H1 (cell line): ENCODE data around the gene LTA4H. TPM values are rescaled to one million over a fixed set of nuclear protein-coding genes. Genes with fewer than 3 reads are reported as not detected.

Source experiments
- CTBP2 ChIP-seq: IDR thresholded peaks from 2 replicates; pipeline ENCODE4 v1.7.0; 2011; ENCODE audit warnings: borderline replicate concordance, mild to moderate bottlenecking, moderate library complexity, mixed read lengths, low read length; ENCODE audit not compliant: insufficient read depth, insufficient read length
- EZH2 ChIP-seq: fragments of 200-600 bp; sonication (generic); IDR thresholded peaks from 2 replicates; pipeline ENCODE4 v1.7.1; 2012; ENCODE audit warnings: low read depth, mild to moderate bottlenecking, moderate library complexity, low read length, inconsistent platforms; ENCODE audit not compliant: severe bottlenecking
- KDM5A ChIP-seq: fragments of 200-600 bp; IDR thresholded peaks from 2 replicates; pipeline ENCODE4 v1.7.1; 2012; ENCODE audit warnings: mild to moderate bottlenecking, low read length, inconsistent platforms, mixed read lengths
- MAFK ChIP-seq: IDR thresholded peaks from 2 replicates; pipeline ENCODE4 v1.6.1; 2012; ENCODE audit warnings: low read depth, mild to moderate bottlenecking, improper control_type of control experiment, low read length
- polyA plus RNA-seq, 7 experiments: library from polyadenylated mRNA; depleted of rRNA in 3 of 7; stranded (reverse) in 5 of 7; unstranded in 2 of 7; fragments of >200 nt in 5 of 7; fragments of 200-250 nt in 2 of 7; gene quantifications; 1 replicate in 5 of 7; 2 replicates in 1 of 7; 4 replicates in 1 of 7; pipeline versions ENCODE4 v1.2.1 to v1.2.3, GENCODE V29; 2011 to 2013; ENCODE audit warnings: missing spikeins in 2 of 7, mixed read lengths in 2 of 7
- total RNA-seq: library from RNA; stranded (reverse); fragmentation: NEBNext Ultra II Directional; extraction: Animal tissue kit (Norgen Biotek cat#: 25700); gene quantifications from 2 replicates; pipeline ENCODE4 v1.2.1, GENCODE V29; 2021
- TF ChIP-seq, protein P1 (sequence below): fragments of 300-600 bp; sonication (generic); IDR thresholded peaks from 2 replicates; pipeline ENCODE4 v1.7.1; 2012; ENCODE audit warnings: low read length, moderate library complexity, mild to moderate bottlenecking, inconsistent platforms; ENCODE audit not compliant: insufficient replicate concordance

The LTA4H gene
- total and polyA plus RNA-seq, 2 of the 8 experiments (the other 6 are each of a cell fraction or from before 2014, with no cell fraction given) = 106 to 167 TPM

DNA sequence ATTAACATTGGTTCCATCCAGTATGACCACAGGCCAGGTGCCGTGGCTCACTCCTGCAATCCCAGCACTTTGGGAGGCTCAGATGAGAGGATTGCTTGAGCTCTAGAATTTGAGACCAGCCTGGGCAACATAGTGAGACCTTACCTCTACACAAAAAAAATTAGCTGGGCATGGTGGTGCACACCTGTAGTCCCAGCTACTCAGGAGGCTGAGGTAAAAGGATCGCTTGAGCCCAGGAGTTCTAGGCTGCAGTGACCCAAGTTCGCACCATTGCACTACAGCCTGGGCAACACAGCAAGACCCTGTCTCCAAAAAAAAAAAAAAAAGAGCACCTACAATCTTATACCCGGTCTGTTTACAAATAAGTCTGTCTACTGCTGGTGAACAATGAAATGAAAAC is 9.9 kb downstream of the LTA4H start (continued):
- TF ChIP-seq CTBP2 = no peak
- TF ChIP-seq, protein P1, sequence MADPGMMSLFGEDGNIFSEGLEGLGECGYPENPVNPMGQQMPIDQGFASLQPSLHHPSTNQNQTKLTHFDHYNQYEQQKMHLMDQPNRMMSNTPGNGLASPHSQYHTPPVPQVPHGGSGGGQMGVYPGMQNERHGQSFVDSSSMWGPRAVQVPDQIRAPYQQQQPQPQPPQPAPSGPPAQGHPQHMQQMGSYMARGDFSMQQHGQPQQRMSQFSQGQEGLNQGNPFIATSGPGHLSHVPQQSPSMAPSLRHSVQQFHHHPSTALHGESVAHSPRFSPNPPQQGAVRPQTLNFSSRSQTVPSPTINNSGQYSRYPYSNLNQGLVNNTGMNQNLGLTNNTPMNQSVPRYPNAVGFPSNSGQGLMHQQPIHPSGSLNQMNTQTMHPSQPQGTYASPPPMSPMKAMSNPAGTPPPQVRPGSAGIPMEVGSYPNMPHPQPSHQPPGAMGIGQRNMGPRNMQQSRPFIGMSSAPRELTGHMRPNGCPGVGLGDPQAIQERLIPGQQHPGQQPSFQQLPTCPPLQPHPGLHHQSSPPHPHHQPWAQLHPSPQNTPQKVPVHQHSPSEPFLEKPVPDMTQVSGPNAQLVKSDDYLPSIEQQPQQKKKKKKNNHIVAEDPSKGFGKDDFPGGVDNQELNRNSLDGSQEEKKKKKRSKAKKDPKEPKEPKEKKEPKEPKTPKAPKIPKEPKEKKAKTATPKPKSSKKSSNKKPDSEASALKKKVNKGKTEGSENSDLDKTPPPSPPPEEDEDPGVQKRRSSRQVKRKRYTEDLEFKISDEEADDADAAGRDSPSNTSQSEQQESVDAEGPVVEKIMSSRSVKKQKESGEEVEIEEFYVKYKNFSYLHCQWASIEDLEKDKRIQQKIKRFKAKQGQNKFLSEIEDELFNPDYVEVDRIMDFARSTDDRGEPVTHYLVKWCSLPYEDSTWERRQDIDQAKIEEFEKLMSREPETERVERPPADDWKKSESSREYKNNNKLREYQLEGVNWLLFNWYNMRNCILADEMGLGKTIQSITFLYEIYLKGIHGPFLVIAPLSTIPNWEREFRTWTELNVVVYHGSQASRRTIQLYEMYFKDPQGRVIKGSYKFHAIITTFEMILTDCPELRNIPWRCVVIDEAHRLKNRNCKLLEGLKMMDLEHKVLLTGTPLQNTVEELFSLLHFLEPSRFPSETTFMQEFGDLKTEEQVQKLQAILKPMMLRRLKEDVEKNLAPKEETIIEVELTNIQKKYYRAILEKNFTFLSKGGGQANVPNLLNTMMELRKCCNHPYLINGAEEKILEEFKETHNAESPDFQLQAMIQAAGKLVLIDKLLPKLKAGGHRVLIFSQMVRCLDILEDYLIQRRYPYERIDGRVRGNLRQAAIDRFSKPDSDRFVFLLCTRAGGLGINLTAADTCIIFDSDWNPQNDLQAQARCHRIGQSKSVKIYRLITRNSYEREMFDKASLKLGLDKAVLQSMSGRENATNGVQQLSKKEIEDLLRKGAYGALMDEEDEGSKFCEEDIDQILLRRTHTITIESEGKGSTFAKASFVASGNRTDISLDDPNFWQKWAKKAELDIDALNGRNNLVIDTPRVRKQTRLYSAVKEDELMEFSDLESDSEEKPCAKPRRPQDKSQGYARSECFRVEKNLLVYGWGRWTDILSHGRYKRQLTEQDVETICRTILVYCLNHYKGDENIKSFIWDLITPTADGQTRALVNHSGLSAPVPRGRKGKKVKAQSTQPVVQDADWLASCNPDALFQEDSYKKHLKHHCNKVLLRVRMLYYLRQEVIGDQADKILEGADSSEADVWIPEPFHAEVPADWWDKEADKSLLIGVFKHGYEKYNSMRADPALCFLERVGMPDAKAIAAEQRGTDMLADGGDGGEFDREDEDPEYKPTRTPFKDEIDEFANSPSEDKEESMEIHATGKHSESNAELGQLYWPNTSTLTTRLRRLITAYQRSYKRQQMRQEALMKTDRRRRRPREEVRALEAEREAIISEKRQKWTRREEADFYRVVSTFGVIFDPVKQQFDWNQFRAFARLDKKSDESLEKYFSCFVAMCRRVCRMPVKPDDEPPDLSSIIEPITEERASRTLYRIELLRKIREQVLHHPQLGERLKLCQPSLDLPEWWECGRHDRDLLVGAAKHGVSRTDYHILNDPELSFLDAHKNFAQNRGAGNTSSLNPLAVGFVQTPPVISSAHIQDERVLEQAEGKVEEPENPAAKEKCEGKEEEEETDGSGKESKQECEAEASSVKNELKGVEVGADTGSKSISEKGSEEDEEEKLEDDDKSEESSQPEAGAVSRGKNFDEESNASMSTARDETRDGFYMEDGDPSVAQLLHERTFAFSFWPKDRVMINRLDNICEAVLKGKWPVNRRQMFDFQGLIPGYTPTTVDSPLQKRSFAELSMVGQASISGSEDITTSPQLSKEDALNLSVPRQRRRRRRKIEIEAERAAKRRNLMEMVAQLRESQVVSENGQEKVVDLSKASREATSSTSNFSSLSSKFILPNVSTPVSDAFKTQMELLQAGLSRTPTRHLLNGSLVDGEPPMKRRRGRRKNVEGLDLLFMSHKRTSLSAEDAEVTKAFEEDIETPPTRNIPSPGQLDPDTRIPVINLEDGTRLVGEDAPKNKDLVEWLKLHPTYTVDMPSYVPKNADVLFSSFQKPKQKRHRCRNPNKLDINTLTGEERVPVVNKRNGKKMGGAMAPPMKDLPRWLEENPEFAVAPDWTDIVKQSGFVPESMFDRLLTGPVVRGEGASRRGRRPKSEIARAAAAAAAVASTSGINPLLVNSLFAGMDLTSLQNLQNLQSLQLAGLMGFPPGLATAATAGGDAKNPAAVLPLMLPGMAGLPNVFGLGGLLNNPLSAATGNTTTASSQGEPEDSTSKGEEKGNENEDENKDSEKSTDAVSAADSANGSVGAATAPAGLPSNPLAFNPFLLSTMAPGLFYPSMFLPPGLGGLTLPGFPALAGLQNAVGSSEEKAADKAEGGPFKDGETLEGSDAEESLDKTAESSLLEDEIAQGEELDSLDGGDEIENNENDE = no peak
- no peak for TF ChIP-seq MAFK
- no peak for TF ChIP-seq KDM5A
- no peak for TF ChIP-seq EZH2
